ENCODE results near the gene EXD1.
"Not testable (repeated sequence)": the region's sequence is repeated elsewhere in the genome, so short reads cannot be mapped to it uniquely, and the experiment has no call there.

Gene EXD1

DNA sequence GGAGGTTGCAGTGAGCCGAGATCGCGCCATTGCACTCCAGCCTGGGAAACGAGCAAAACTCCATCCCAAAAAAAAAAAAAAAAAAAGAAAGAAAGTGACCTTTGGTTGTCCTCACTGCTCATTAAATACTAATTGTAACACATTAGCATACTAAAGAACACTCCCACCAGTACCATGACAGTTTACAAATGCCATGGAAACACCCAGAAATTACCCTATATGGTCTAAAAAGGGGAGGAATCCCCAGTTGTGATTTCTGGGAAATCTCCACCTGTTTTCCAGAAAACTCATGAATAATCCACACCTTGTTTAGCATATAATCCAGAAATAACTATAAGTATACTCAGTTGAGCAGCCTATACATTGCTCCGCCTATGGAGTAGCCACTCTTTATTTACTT, 90.9 kb downstream of the EXD1 start:
- no peak for DNase-seq

DNA sequence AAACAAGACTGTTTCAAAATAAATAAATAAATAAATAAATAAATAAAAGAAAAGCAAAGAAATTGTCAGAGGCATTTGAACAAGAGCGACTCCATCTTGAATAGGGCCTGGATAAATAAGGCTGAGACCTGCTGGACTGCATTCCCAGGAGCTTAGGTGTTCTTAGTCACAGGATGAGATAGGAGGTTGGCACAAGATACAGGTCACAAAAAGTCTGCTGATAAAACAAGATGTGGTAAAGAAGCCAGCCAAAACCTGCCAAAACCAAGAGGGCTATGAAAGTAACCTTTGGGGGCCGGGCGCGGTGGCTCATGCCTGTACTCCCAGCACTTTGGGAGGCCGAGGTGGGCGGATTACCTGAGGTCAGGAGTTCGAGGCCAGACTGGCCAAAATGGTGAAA, 91.4 kb downstream of the EXD1 start:
- DNase-seq, result not testable (repeated sequence)

DNA sequence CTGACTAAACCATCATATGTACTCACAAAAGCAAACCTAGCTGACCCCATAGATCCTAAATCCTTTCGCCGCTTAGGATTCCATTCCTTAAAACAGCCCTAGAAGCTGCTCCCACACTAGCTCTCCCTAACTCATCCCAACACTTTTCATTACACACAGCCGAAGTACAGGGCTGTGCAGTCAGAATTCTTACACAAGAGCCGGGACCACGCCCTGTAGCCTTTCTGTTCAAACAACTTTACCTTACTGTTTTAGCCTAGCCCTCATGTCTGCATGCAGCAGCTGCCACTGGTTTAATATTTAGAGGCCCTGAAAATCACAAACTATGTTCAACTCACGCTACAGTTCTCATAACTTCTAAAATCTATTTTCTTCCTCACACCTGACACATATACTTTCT, 95.0 kb downstream of the EXD1 start:
- DNase-seq, result not testable (repeated sequence)

DNA sequence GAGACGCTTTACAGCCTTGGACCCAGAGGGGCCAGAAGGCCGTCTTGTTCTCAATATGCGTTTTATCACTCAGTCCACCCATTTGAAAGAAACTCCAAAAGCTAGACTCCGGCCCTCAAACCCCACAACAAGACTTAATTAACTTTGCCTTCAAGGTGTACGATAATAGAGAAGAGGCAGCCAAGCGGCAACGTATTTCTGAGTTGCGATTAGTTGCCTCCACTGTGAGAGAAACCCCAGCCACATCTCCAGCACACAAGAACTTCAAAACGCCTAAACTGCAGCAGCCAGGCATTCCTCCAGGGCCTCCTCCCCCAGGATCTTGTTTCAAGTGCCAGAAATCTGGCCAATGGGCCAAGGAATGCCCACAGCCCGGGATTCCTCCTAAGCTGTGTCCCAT, 97.1 kb downstream of the EXD1 start:
- DNase-seq, result no peak

Data from SHP77 treated with DMSO at 0.1 percent for 48 hours (cell line).